Mononuclear cell (primary cell): ENCODE measurements around the gene ZNF423. TPM values are rescaled to one million over a fixed set of nuclear protein-coding genes. Genes with fewer than 3 reads are reported as not detected.

Source experiments
- H3K27me3 ChIP-seq: 2 replicates; pipeline ENCODE4 v1.6.0; 2011; ENCODE audit warnings: low read length, control low read depth; ENCODE audit not compliant: insufficient read depth
- H3K4me1 ChIP-seq: 2 replicates; pipeline ENCODE4 v1.5.1; 2011; ENCODE audit warnings: mild to moderate bottlenecking, low read length, control low read depth; ENCODE audit not compliant: insufficient read depth
- H3K4me3 ChIP-seq: 2 replicates; pipeline ENCODE4 v1.5.1; 2011; ENCODE audit warnings: mild to moderate bottlenecking, low read length, moderate library complexity
- H3K9me3 ChIP-seq: 2 replicates; pipeline ENCODE4 v1.5.1; 2011; ENCODE audit warnings: low read depth, mild to moderate bottlenecking, control low read depth, low read length
- total RNA-seq: library from RNA; depleted of rRNA; stranded (reverse); fragments of >200 nt; gene quantifications from one replicate; pipeline ENCODE4 v1.2.3, GENCODE V29; 2012

Gene ZNF423
- total RNA-seq, 1 donor, result under 0.01 TPM

GRCh38 chr16:49596068-49596467 is 259.8 kb downstream of the ZNF423 start:
- Histone ChIP-seq H3K9me3 (no peaks in the 10 kb centered on the region), H3K4me1 (no peaks in the 10 kb centered on the region), H3K4me3 (no peak overlapping the region), H3K27me3 (no peaks in the 10 kb centered on the region)

- Histone ChIP-seq H3K4me3 (no peak overlapping the region), H3K4me1 (no peaks in the 10 kb centered on the region), H3K27me3 (no peaks in the 10 kb centered on the region), H3K9me3 (no peaks in the 10 kb centered on the region)
Measured at GRCh38 chr16:49594685-49595498, 261.0 kb downstream of the ZNF423 start.

GRCh38 chr16:49594153-49594552 is 261.8 kb downstream of the ZNF423 start:
- Histone ChIP-seq H3K9me3 (no peaks in the 10 kb centered on the region), H3K27me3 (no peaks in the 10 kb centered on the region), H3K4me3 (no peak overlapping the region), H3K4me1 (no peaks in the 10 kb centered on the region)

- no peaks in the 10 kb centered on the region for H3K9me3 ChIP-seq
- H3K4me3 ChIP-seq, result no peak overlapping the region
- no peaks in the 10 kb centered on the region for H3K27me3 ChIP-seq
- no peaks in the 10 kb centered on the region for H3K4me1 ChIP-seq
Measured at GRCh38 chr16:49593424-49594040, 262.4 kb downstream of the ZNF423 start.

GRCh38 chr16:49592546-49593423 is 263.1 kb downstream of the ZNF423 start:
- Histone ChIP-seq H3K4me3 (no peak overlapping the region), H3K27me3 (no peaks in the 10 kb centered on the region), H3K9me3 (no peaks in the 10 kb centered on the region), H3K4me1 (no peaks in the 10 kb centered on the region)

GRCh38 chr16:49590166-49590871 is 265.6 kb downstream of the ZNF423 start:
- H3K9me3 ChIP-seq, result no peaks in the 10 kb centered on the region
- no peaks in the 10 kb centered on the region for H3K4me1 ChIP-seq
- no peaks in the 10 kb centered on the region for H3K27me3 ChIP-seq
- H3K4me3 ChIP-seq, result no peak overlapping the region

- Histone ChIP-seq H3K27me3 (no peaks in the 10 kb centered on the region), H3K9me3 (no peaks in the 10 kb centered on the region), H3K4me1 (no peaks in the 10 kb centered on the region), H3K4me3 (no peak overlapping the region)
Measured at GRCh38 chr16:49589544-49590031, 266.3 kb downstream of the ZNF423 start.

- no peaks in the 10 kb centered on the region for H3K4me1 ChIP-seq
- H3K27me3 ChIP-seq, result no peaks in the 10 kb centered on the region
- H3K4me3 ChIP-seq, result no peak overlapping the region
- H3K9me3 ChIP-seq, result no peaks in the 10 kb centered on the region
Measured at GRCh38 chr16:49588729-49589384, 267.1 kb downstream of the ZNF423 start.

- H3K9me3 ChIP-seq, result no peaks in the 10 kb centered on the region
- no peaks in the 10 kb centered on the region for H3K27me3 ChIP-seq
- no peak overlapping the region for H3K4me3 ChIP-seq
- H3K4me1 ChIP-seq, result no peaks in the 10 kb centered on the region
Measured at GRCh38 chr16:49588026-49588425, 267.9 kb downstream of the ZNF423 start.

GRCh38 chr16:49587511-49587910 is 268.4 kb downstream of the ZNF423 start:
- no peaks in the 10 kb centered on the region for H3K9me3 ChIP-seq
- H3K4me1 ChIP-seq, result no peaks in the 10 kb centered on the region
- H3K27me3 ChIP-seq, result no peaks in the 10 kb centered on the region
- no peak overlapping the region for H3K4me3 ChIP-seq

- Histone ChIP-seq H3K27me3 (no peaks in the 10 kb centered on the region), H3K4me1 (no peaks in the 10 kb centered on the region), H3K9me3 (no peaks in the 10 kb centered on the region), H3K4me3 (no peak overlapping the region)
Measured at GRCh38 chr16:49586466-49587450, 269.2 kb downstream of the ZNF423 start.

GRCh38 chr16:49585143-49585832 is 270.6 kb downstream of the ZNF423 start:
- no peaks in the 10 kb centered on the region for H3K9me3 ChIP-seq
- H3K4me1 ChIP-seq, result no peaks in the 10 kb centered on the region
- H3K27me3 ChIP-seq, result no peaks in the 10 kb centered on the region
- no peak overlapping the region for H3K4me3 ChIP-seq

GRCh38 chr16:49583911-49584310 is 272.0 kb downstream of the ZNF423 start:
- no peaks in the 10 kb centered on the region for H3K9me3 ChIP-seq
- H3K4me1 ChIP-seq, result no peaks in the 10 kb centered on the region
- H3K27me3 ChIP-seq, result no peaks in the 10 kb centered on the region
- no peak overlapping the region for H3K4me3 ChIP-seq
